ENCODE measurements around the gene CCDC71.
A peak's percentile ranks its signal among the peaks of the same experiment; 100 is the strongest.

Gene CCDC71

DNA sequence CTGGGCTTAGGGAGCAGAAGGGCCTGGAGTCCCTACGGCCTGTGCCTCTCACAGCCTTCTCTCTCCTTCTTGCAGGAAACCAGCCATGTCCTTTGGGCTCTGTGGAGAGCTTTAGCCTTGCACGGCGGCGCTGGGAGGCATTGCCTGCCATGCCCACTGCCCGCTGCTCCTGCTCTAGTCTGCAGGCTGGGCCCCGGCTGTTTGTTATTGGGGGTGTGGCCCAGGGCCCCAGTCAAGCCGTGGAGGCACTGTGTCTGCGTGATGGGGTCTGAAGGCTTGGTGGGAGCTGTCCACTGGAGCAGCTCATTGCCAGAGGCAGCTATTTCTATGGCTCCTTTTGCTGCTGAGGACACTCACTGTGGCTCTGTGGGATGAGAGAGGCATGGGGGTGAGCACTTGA lies 9.4 kb upstream of the CCDC71 start:
- no peak for DNase-seq (ENCODE audit: low read depth)
- no peak overlapping the region for H3K4me3 ChIP-seq (ENCODE audit: low read length)
- TF ChIP-seq CTCF (IDR thresholded peaks at IDR 0.05; ENCODE audit: insufficient read depth, low read depth, low read length, missing control alignments) = no peak

DNA sequence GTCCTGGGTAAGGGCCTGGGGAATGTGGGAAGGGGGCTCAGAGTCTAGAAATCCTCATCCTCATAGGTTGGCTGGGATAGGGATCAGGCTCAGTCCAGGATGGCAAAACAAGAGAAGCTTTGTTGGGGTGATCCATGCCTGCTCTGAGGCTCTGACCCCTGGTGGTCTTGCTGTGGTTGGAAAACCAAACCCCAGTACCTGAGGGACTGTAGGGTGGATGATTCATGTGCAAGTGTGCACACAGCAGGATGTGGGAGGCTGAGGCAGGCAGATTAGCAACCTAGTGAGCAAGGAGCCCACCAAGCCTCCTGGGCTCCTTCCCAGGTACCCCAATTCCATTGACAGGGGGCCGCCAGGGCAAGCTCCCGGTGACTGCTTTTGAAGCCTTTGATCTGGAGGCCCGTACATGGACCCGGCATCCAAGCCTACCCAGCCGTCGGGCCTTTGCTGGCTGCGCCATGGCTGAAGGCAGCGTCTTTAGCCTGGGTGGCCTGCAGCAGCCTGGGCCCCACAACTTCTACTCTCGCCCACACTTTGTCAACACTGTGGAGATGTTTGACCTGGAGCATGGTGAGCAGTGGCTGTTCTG lies 8.4 kb upstream of the CCDC71 start:
- no peak for DNase-seq (ENCODE audit: low read depth)
- no peak overlapping the region for H3K4me3 ChIP-seq (ENCODE audit: low read length)
- no peak for TF ChIP-seq CTCF (IDR thresholded peaks at IDR 0.05; ENCODE audit: insufficient read depth, low read depth, low read length, missing control alignments)

DNA sequence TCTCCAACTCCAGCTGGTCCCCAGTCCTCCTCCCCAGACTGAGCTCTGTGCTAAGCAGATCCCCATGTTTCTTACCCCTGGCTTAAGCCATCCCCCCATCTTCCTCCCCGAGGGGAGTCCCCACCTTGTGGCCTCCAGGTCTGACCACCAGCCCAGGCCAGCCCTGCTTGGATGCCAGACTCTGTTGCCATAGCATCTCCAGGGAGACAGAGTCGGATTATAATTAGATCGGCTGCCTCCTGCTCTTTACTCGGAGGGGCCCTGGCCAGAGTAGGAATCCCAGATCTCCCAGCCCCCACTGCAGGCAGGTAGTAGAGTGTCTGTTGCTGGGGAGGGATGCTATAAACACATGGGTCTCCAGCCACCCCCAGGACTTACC lies 7.7 kb upstream of the CCDC71 start:
- no peak for TF ChIP-seq CTCF (IDR thresholded peaks at IDR 0.05; ENCODE audit: insufficient read depth, low read depth, low read length, missing control alignments)
- no peak overlapping the region for H3K4me3 ChIP-seq (ENCODE audit: low read length)
- DNase-seq (ENCODE audit: low read depth) = no peak

- TF ChIP-seq CTCF (IDR thresholded peaks at IDR 0.05; ENCODE audit: insufficient read depth, low read depth, low read length, missing control alignments) = no peak
- H3K4me3 ChIP-seq (ENCODE audit: low read length) = peak overlapping the region; percentile 85
- DNase-seq (ENCODE audit: low read depth) = no peak
Observed at GRCh38 chr3:49173116-49173791, 7.1 kb upstream of the CCDC71 start.

- no peak for DNase-seq (ENCODE audit: low read depth)
- TF ChIP-seq CTCF (IDR thresholded peaks at IDR 0.05; ENCODE audit: insufficient read depth, low read depth, low read length, missing control alignments) = no peak
- peak overlapping the region; percentile 85 for H3K4me3 ChIP-seq (ENCODE audit: low read length)
Observed at GRCh38 chr3:49172551-49173041, 6.5 kb upstream of the CCDC71 start.

DNA sequence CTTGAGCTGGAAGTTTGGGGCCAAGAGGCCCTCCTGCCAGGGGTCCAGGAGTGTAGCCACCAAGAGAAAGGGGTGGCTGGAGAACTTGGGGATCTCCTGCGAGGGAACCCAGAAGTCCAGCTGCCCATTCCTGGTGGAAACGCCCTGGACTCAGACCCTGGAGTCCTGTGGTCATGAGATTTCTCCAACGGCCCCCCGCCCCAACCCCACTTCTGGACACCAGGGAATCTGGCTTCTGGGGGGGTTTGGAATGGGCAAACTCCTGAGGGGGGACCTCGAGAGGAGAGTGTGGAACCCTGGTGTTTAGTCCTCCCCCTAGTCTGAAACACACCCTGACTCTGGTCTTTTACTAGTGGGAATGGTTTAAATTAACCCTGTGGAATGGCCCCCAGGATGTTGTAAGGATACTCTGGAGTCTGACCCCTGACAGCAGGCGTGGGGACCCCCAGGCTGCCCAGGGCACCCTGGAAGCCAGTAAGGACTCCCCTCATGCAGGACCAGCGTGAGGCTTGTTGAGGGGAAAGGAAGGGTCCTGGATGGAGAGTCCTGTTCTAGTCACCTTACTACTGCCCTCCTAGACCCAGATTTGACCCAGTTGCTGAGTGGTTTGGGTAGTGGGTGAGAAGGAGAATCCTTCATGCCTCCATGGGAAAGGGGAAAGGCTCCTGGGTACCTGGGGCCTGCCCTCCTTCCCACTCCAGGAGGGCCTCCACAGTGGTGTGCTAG lies 5.8 kb upstream of the CCDC71 start:
- no peak for TF ChIP-seq CTCF (IDR thresholded peaks at IDR 0.05; ENCODE audit: insufficient read depth, low read depth, low read length, missing control alignments)
- H3K4me3 ChIP-seq (ENCODE audit: low read length) = peak overlapping the region; percentile 85
- no peak for DNase-seq (ENCODE audit: low read depth)

Measured in epithelial cell of esophagus (primary cell).